ENCODE measurements around the gene VIL1. TPM values are rescaled to one million over a fixed set of nuclear protein-coding genes. Genes with fewer than 3 reads are reported as not detected.

VIL1 gene
- total and polyA plus RNA-seq, 9 donors = 0.05 to 1.3 (median 0.38) TPM; not detected in 6

GRCh38 chr2:218395456-218395825, 23.5 kb upstream of the VIL1 start:
- Histone ChIP-seq H3K27me3 (no peaks in the 10 kb centered on the region), H3K27ac (peak overlapping the region in 1 of 2 donors; percentile 98), H3K4me1 (ENCODE audit: insufficient read depth) (peaks cover 3% of the 10 kb centered on the region), H3K9me3 (no peaks in the 10 kb centered on the region), H3K4me3 (peak overlapping the region; percentile 99), H3K36me3 (no peaks in the 10 kb centered on the region)
- TF ChIP-seq EP300 (IDR thresholded peaks at IDR 0.05) = no peak
- TF ChIP-seq POLR2A (IDR thresholded peaks at IDR 0.05) = no peak
- no peak for TF ChIP-seq CTCF (IDR thresholded peaks at IDR 0.05)
- peak in 4 of 5 donors; percentile 36 to 63 (median 58) for DNase-seq
- intact Hi-C loops (cut with DNase I) = loop anchor here in 2 of 4 donors (5.0 to 10.0 kb wide), 2 partner anchors 103 to 211 kb away; partner anchors contain the start of gene TMBIM1 (in 1 of the 2)
- 26 to 38% (median 31%) methylated on average over 16 of the region's 16 CpGs for WGBS, 3 donors

GRCh38 chr2:218395826-218396687, 22.9 kb upstream of the VIL1 start:
- Histone ChIP-seq H3K4me3 (peak overlapping the region; percentile 99), H3K27ac (peak overlapping the region; percentile 97 to 98), H3K4me1 (ENCODE audit: insufficient read depth) (peaks cover 5% of the 10 kb centered on the region), H3K9me3 (no peaks in the 10 kb centered on the region), H3K36me3 (no peaks in the 10 kb centered on the region), H3K27me3 (no peaks in the 10 kb centered on the region)
- 1% methylated on average over 41 to 57 of the region's 57 CpGs for WGBS, 3 donors
- intact Hi-C loops (cut with DNase I) = loop anchor here in 2 of 4 donors (5.0 to 10.0 kb wide), 2 partner anchors 104 to 211 kb away; partner anchors contain the start of gene TMBIM1 (in 1 of the 2)
- DNase-seq = peak; percentile 96 to 97 (median 97)
- peak; percentile 55 for TF ChIP-seq POLR2A (IDR thresholded peaks at IDR 0.05)
- no peak for TF ChIP-seq EP300 (IDR thresholded peaks at IDR 0.05)
- TF ChIP-seq CTCF (IDR thresholded peaks at IDR 0.05) = peak; percentile 92 to 98 (median 95)

- 1% methylated on average over 27 of the region's 27 CpGs for WGBS, 3 donors
- intact Hi-C loops (cut with DNase I) = loop anchor here in 2 of 4 donors (5.0 to 10.0 kb wide), 2 partner anchors 105 to 212 kb away; partner anchors contain the start of gene TMBIM1 (in 1 of the 2)
- H3K4me3 ChIP-seq = peak overlapping the region; percentile 99
These were observed 22.0 kb upstream of the VIL1 start for GRCh38 chr2:218396688-218397462.

More at GRCh38 chr2:218396688-218397462, 22.0 kb upstream of the VIL1 start:
- Histone ChIP-seq H3K27ac (peak overlapping the region; percentile 97 to 98), H3K27me3 (no peaks in the 10 kb centered on the region), H3K4me1 (ENCODE audit: insufficient read depth) (peaks cover 10% of the 10 kb centered on the region), H3K9me3 (no peaks in the 10 kb centered on the region), H3K36me3 (no peaks in the 10 kb centered on the region)
- peak; percentile 75 to 80 (median 78) for DNase-seq
- TF ChIP-seq CTCF (IDR thresholded peaks at IDR 0.05) = no peak
- TF ChIP-seq EP300 (IDR thresholded peaks at IDR 0.05) = no peak
- TF ChIP-seq POLR2A (IDR thresholded peaks at IDR 0.05) = no peak

Data from ovary (tissue), 9 donors.